ENCODE results near the gene SGF29.

DNA sequence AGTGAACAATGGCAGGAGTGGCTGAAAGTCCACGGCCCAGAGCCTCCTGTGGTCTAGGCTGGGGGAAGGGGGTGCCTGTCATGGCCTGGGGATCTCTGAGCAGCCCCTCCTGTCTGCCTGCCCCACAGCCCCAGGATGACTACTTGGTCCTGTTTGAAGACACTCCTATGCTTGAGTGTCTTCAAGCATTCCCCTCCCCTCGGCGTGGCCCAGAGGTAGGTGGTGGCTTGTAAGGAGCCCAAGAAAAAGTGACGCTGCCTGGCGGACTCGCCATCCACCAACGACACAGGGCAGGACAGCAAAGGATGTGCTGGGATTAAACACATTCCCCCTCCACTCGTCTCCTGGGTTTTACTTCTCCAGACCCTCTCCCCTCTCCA is 50.5 kb downstream of the SGF29 start:
- TF ChIP-seq POLR2A (IDR thresholded peaks at IDR 0.05): no peak
- TF ChIP-seq, protein P1, sequence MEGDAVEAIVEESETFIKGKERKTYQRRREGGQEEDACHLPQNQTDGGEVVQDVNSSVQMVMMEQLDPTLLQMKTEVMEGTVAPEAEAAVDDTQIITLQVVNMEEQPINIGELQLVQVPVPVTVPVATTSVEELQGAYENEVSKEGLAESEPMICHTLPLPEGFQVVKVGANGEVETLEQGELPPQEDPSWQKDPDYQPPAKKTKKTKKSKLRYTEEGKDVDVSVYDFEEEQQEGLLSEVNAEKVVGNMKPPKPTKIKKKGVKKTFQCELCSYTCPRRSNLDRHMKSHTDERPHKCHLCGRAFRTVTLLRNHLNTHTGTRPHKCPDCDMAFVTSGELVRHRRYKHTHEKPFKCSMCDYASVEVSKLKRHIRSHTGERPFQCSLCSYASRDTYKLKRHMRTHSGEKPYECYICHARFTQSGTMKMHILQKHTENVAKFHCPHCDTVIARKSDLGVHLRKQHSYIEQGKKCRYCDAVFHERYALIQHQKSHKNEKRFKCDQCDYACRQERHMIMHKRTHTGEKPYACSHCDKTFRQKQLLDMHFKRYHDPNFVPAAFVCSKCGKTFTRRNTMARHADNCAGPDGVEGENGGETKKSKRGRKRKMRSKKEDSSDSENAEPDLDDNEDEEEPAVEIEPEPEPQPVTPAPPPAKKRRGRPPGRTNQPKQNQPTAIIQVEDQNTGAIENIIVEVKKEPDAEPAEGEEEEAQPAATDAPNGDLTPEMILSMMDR (IDR thresholded peaks at IDR 0.05): no peak
